ENCODE data around the gene P3H3. TPM values are rescaled to one million over a fixed set of nuclear protein-coding genes. Genes with fewer than 3 reads are reported as not detected.
A peak's percentile ranks its signal among the peaks of the same experiment; 100 is the strongest.

The P3H3 gene
- total and polyA plus RNA-seq, 2 donors (not counting 3 experiments of a cell fraction or from before 2014, with no cell fraction given), result 75.9 to 76.5 TPM

- DNase-seq (ENCODE audit: low read depth, low spot score), result peak; percentile 82
- TF ChIP-seq MAX (IDR thresholded peaks at IDR 0.05; ENCODE audit: insufficient read depth, insufficient read length) (peak; percentile 45), MYC (IDR thresholded peaks at IDR 0.05; ENCODE audit: low read depth, low read length) (no peak), JUN (IDR thresholded peaks at IDR 0.05; ENCODE audit: borderline replicate concordance, insufficient read depth, insufficient read length, low read depth) (no peak), EZH2 (IDR thresholded peaks at IDR 0.05; ENCODE audit: borderline replicate concordance, low read depth, low read length, severe bottlenecking) (no peak), FOS (IDR thresholded peaks at IDR 0.05; ENCODE audit: borderline replicate concordance, insufficient read depth, low read length) (no peak), GATA2 (IDR thresholded peaks at IDR 0.05; ENCODE audit: insufficient read depth, insufficient read length, low read depth, low read length) (no peak), POLR2AphosphoS5 (IDR thresholded peaks at IDR 0.05; ENCODE audit: insufficient read depth, low read depth, low read length) (peak; percentile 39), CTCF (IDR thresholded peaks at IDR 0.05; ENCODE audit: extremely low read depth in 1 of 2, insufficient read depth in 1 of 2, low read depth in 1 of 2, low read length in 2 of 2) (peak; percentile 99 to 100), POLR2A (IDR thresholded peaks at IDR 0.05; ENCODE audit: low read depth, low read length) (peak; percentile 65)
- Histone ChIP-seq H2AFZ (ENCODE audit: low read depth, low read length) (no peak overlapping the region), H3K4me2 (ENCODE audit: insufficient read depth, low read length) (peak overlapping the region; percentile 98), H3K9me1 (replicated peaks; ENCODE audit: control insufficient read depth, extremely low read depth, insufficient read depth, low read length) (no peaks in the 10 kb centered on the region), H3K27me3 (ENCODE audit: control insufficient read depth in 2 of 2, insufficient read depth in 2 of 2, low read length in 2 of 2) (no peaks in the 10 kb centered on the region), H3K9me3 (replicated peaks; ENCODE audit: control insufficient read depth, insufficient read depth, low read length) (no peaks in the 10 kb centered on the region), H4K20me1 (replicated peaks; ENCODE audit: control insufficient read depth, extremely low read depth, insufficient read depth, low read length) (no peaks in the 10 kb centered on the region), H3K4me1 (ENCODE audit: control insufficient read depth, extremely low read depth, insufficient read depth, low read length) (peaks cover 36% of the 10 kb centered on the region), H3K36me3 (ENCODE audit: control insufficient read depth in 2 of 2, extremely low read depth in 1 of 2, insufficient read depth in 2 of 2, low read length in 2 of 2) (peaks cover 0 to 22% of the 10 kb centered on the region in 2 experiments), H3K79me2 (ENCODE audit: control insufficient read depth, insufficient read depth, low read length) (peaks cover 40% of the 10 kb centered on the region), H3K4me3 (replicated peaks in 1 of 3; ENCODE audit: insufficient read depth in 1 of 3, low read depth in 1 of 3, low read length in 3 of 3) (peak overlapping the region; percentile 59 to 92 (median 84)), H3K27ac (ENCODE audit: insufficient read depth, low read depth, low read length) (peak overlapping the region; percentile 60), H3K9ac (replicated peaks; ENCODE audit: extremely low read depth, insufficient read depth, low read length) (peak overlapping the region; percentile 92)
- intact Hi-C loops (cut with micrococcal nuclease), result loop anchor here (1.0 to 5.0 kb wide), 5 partner anchors 19 to 235 kb away; partner anchors contain the start of genes C1R, C1RL and MLF2
- TSS peak; percentile 55 for BruUV-seq (replicated peaks)
- FAIRE-seq, result peak; percentile 91
- CTCF ChIA-PET, result interaction anchor here (0.6 to 4.3 kb wide), 34 partner anchors 8 to 237 kb away, joined by 3 to 74 read pairs (median 5); partner anchors contain the start of genes C12orf57, C1RL, CDCA3 and LRRC23
- dilution Hi-C loops (cut with MboI; ENCODE audit: extremely low pct_ligation_motif_present, low sequenced_read_pairs), result no loop called here
- POLR2A ChIA-PET, result interaction anchor here (0.6 to 2.1 kb wide), 8 partner anchors 19 to 119 kb away, joined by 3 to 16 read pairs (median 6); partner anchors contain the start of genes C12orf57, CDCA3, LAG3 and MLF2
Measured at GRCh38 chr12:6872073-6873048, 44.2 kb downstream of the P3H3 start.

Measured in endothelial cell of umbilical vein (primary cell).